Caco-2 (cell line): ENCODE measurements around the gene IGSF23. TPM values are rescaled to one million over a fixed set of nuclear protein-coding genes. Genes with fewer than 3 reads are reported as not detected.

Source experiments
- BruUV-seq: library from RNA; stranded (reverse); fragments of 400-500 nt; replicated peaks from 2 replicates; lab custom pipeline; 2021; lab: Mats Ljungman, UMichigan
- CTCF ChIA-PET: fragments of 300-600 bp; sonication (Branson Sonifier 250); formaldehyde crosslinking; loops from one replicate; lab custom pipeline; 2022; ENCODE audit warnings: antibody characterized with exemption; lab: Charles Lee
- POLR2A ChIA-PET: fragments of 300-600 bp; sonication (Branson Sonifier 250); formaldehyde crosslinking; loops from one replicate; lab custom pipeline; 2022; ENCODE audit warnings: antibody characterized with exemption; lab: Charles Lee
- DNase-seq, 2 experiments: peaks; one replicate each; pipeline versions ENCODE4 v3.0.0 to v3.0.0-alpha.2; 2020 to 2022
- H3K27me3 ChIP-seq: replicated peaks from 2 replicates; pipeline ENCODE4 v1.6.0; 2011; ENCODE audit warnings: low read length; ENCODE audit not compliant: control insufficient read depth, insufficient read depth
- H3K36me3 ChIP-seq: 2 replicates; pipeline ENCODE4 v1.5.1; 2011; ENCODE audit warnings: low read length; ENCODE audit not compliant: control insufficient read depth, insufficient read depth
- H3K4me1 ChIP-seq: fragments of 250-450 bp; sonication (Bioruptor Pico); 2 replicates; pipeline ENCODE4 v1.5.1; 2020; ENCODE audit warnings: mild to moderate bottlenecking
- H3K4me3 ChIP-seq: 2 replicates; pipeline ENCODE4 v1.5.1; 2011; ENCODE audit warnings: low read depth, mild to moderate bottlenecking, control low read depth, low read length
- H3K9me3 ChIP-seq: fragments of 250-450 bp; sonication (Bioruptor Pico); 2 replicates; pipeline ENCODE4 v1.5.1; 2020; ENCODE audit warnings: mild to moderate bottlenecking, moderate library complexity
- H3K27ac Mint-ChIP-seq: one replicate; pipeline ENCODE4 v1.8.0; 2022; ENCODE audit warnings: mixed read lengths; ENCODE audit not compliant: unreplicated experiment
- H3K27me3 Mint-ChIP-seq: one replicate; pipeline ENCODE4 v1.8.0; 2022; ENCODE audit warnings: mixed read lengths; ENCODE audit not compliant: insufficient read depth, unreplicated experiment
- H3K36me3 Mint-ChIP-seq: one replicate; pipeline ENCODE4 v1.8.0; 2022; ENCODE audit warnings: mild to moderate bottlenecking, mixed read lengths; ENCODE audit not compliant: insufficient read depth, unreplicated experiment
- H3K4me1 Mint-ChIP-seq: one replicate; pipeline ENCODE4 v1.8.0; 2022; ENCODE audit warnings: low read depth, mixed read lengths; ENCODE audit not compliant: unreplicated experiment
- H3K4me3 Mint-ChIP-seq: one replicate; pipeline ENCODE4 v1.8.0; 2022; ENCODE audit warnings: mild to moderate bottlenecking, moderate library complexity, mixed read lengths; ENCODE audit not compliant: unreplicated experiment
- H3K9me3 Mint-ChIP-seq: one replicate; pipeline ENCODE4 v1.8.0; 2022; ENCODE audit warnings: mixed read lengths; ENCODE audit not compliant: unreplicated experiment
- intact Hi-C: fragments of 100-400 bp; cut with micrococcal nuclease; formaldehyde crosslinking; loops from one replicate; pipeline ENCODE4 v1.10.0; 2022; ENCODE audit not compliant: unreplicated experiment
- total RNA-seq: library from RNA; stranded (reverse); gene quantifications from 2 replicates; pipeline ENCODE4 v1.2.3, GENCODE V29; 2022
- TF ChIP-seq, protein P1 (sequence below), 2 experiments: fragments of 200-600 bp in 1 of 2; IDR thresholded peaks; 1 replicate in 1 of 2; 2 replicates in 1 of 2; pipeline versions ENCODE4 v1.5.1 to v1.8.0; 2011 to 2022; ENCODE audit warnings: antibody characterized with exemption in 1 of 2, control low read depth in 1 of 2, inconsistent platforms in 1 of 2, low read depth in 1 of 2, low read length in 1 of 2, mild to moderate bottlenecking in 1 of 2, moderate library complexity in 1 of 2; ENCODE audit not compliant: insufficient read depth in 1 of 2, severe bottlenecking in 1 of 2, unreplicated experiment in 1 of 2

IGSF23 gene
- total RNA-seq, 1 experiment from 2014 or later, result 3.9 TPM

DNA sequence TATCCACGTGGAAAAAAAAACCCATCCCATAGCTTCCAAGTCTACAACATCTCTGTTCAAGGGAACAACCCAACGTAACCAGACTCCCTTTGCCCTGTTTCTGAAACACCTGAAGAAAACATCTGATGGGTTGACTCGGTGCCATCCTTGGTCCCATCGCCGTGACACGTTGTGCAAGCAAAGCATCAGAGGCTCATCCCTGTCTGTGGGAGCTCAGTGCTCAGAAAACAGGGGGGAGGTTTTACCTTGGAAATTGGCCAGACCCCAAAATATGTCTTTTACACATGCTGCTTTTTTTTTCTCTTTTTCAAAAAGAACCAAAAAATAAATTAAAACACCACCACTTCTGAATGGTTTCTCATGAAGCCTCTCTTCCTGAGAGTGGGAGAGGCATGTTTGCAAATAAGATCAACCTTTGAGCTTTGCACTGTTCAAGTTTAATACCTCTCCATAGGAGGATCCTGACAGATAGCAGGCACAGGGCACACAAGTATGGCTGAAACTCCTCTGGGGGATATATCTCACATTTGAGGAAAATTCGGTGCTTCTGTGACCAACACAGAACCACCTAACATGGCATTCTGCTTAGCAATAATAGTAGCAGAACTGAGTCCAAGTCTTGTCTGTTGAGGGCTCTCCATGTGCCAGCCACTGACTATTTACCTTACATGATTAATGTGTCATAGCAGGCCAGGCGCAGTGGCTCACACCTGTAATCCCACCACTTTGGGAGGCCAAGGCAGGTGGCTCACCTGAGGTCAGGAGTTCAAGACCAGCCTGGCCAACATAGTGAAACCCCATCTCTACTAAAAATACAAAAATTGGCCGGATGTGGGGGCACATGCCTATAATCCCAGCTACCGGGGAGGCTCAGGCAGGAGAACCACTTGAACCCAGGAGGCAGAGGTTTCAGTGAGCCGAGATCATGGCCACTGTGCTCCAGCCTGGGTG, 23.4 kb downstream of the IGSF23 start:
- BruUV-seq, result no TSS peak
- Mint-ChIP-seq H3K27ac (no peak overlapping the region), H3K36me3 (peaks cover 13% of the 10 kb centered on the region), H3K27me3 (no peaks in the 10 kb centered on the region), H3K4me3 (no peak overlapping the region), H3K9me3 (peaks cover 9% of the 10 kb centered on the region), H3K4me1 (peaks cover 51% of the 10 kb centered on the region)
- TF ChIP-seq, protein P1, sequence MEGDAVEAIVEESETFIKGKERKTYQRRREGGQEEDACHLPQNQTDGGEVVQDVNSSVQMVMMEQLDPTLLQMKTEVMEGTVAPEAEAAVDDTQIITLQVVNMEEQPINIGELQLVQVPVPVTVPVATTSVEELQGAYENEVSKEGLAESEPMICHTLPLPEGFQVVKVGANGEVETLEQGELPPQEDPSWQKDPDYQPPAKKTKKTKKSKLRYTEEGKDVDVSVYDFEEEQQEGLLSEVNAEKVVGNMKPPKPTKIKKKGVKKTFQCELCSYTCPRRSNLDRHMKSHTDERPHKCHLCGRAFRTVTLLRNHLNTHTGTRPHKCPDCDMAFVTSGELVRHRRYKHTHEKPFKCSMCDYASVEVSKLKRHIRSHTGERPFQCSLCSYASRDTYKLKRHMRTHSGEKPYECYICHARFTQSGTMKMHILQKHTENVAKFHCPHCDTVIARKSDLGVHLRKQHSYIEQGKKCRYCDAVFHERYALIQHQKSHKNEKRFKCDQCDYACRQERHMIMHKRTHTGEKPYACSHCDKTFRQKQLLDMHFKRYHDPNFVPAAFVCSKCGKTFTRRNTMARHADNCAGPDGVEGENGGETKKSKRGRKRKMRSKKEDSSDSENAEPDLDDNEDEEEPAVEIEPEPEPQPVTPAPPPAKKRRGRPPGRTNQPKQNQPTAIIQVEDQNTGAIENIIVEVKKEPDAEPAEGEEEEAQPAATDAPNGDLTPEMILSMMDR (IDR thresholded peaks at IDR 0.05; ENCODE audit: insufficient read depth in 1 of 2, low read depth in 1 of 2, low read length in 1 of 2, severe bottlenecking in 1 of 2, unreplicated experiment in 1 of 2), result no peak
- CTCF ChIA-PET, result interaction anchor here (1.4 to 1.8 kb wide), 2 partner anchors 48 to 66 kb away, joined by 4 to 6 read pairs; no protein-coding TSS in a partner anchor
- Histone ChIP-seq H3K36me3 (peaks cover 2% of the 10 kb centered on the region; the same call in 1 of the 2 replicates), H3K4me1 (peaks cover 49% of the 10 kb centered on the region), H3K27me3 (no peaks in the 10 kb centered on the region), H3K9me3 (peaks cover 5% of the 10 kb centered on the region), H3K4me3 (no peak overlapping the region)
- no peak for DNase-seq
- intact Hi-C loops, result no loop called here
- POLR2A ChIA-PET, result interaction anchor here (0.7 kb wide), 1 partner anchor 34 kb away, joined by 3 read pairs; no protein-coding TSS in a partner anchor

DNA sequence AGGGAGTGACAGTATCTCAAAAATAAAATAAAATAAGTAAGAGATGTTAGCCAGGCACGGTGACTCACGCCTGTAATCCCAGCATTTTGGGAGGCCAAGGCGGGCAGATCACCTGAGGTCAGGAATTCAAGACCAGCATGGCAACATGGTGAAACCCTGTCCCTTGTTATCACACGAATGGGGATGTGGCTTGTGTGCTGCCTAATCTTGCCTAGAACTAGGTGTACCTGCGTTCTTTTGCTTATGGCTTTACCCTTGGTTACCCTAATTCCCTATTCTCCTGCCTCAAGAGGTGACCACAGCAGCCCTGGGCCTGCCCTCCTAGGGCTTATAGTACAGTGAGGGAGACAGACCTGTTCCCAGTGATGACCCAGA, 24.0 kb downstream of the IGSF23 start:
- Histone ChIP-seq H3K4me3 (no peak overlapping the region), H3K36me3 (peaks cover 2% of the 10 kb centered on the region; the same call in 1 of the 2 replicates), H3K27me3 (no peaks in the 10 kb centered on the region), H3K4me1 (peaks cover 49% of the 10 kb centered on the region), H3K9me3 (peaks cover 5% of the 10 kb centered on the region)
- H3K27me3 Mint-ChIP-seq, result no peaks in the 10 kb centered on the region
- peak overlapping the region; percentile 61 for H3K27ac Mint-ChIP-seq
- no peak for DNase-seq
- ChIA-PET CTCF (interaction anchor here (1.8 kb wide), 1 partner anchor 66 kb away, joined by 6 read pairs; no protein-coding TSS in a partner anchor), POLR2A (no interaction called here)
- H3K9me3 Mint-ChIP-seq, result peaks cover 9% of the 10 kb centered on the region
- H3K4me3 Mint-ChIP-seq, result peak overlapping the region; percentile 22
- no TSS peak for BruUV-seq
- intact Hi-C loops, result no loop called here
- H3K4me1 Mint-ChIP-seq, result peaks cover 51% of the 10 kb centered on the region
- peaks cover 13% of the 10 kb centered on the region for H3K36me3 Mint-ChIP-seq
- TF ChIP-seq, protein P1 (IDR thresholded peaks at IDR 0.05; ENCODE audit: insufficient read depth in 1 of 2, low read depth in 1 of 2, low read length in 1 of 2, severe bottlenecking in 1 of 2, unreplicated experiment in 1 of 2), result no peak

DNA sequence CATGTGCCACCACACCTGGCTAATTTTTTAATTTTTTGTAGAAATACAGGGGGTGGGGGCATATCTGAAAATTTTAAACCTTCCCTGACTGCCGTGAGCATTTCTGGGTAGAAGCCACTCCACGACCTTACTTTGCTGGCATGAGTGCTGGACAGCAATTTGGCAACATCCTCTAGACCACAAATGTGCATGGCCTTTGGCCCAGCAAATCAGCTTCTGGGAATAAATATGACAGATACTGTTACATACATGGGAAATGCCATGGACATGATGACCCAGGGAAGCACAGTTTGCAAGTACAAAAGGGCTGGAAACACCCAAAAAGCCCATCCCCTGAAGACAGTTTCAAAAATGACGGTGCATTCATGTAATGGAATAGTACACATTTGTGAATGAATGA, 27.2 kb downstream of the IGSF23 start:
- intact Hi-C loops, result no loop called here
- H3K4me3 ChIP-seq, result no peak overlapping the region
- H3K9me3 ChIP-seq, result no peaks in the 10 kb centered on the region; the same call in 1 of the 2 replicates
- Mint-ChIP-seq H3K27me3 (no peaks in the 10 kb centered on the region), H3K9me3 (peaks cover 2% of the 10 kb centered on the region), H3K36me3 (peaks cover 26% of the 10 kb centered on the region), H3K27ac (peak overlapping the region; percentile 85), H3K4me3 (peak overlapping the region; percentile 52), H3K4me1 (peaks cover 39% of the 10 kb centered on the region)
- no peaks in the 10 kb centered on the region for H3K36me3 ChIP-seq
- BruUV-seq, result no TSS peak
- TF ChIP-seq, protein P1 (IDR thresholded peaks at IDR 0.05; ENCODE audit: insufficient read depth in 1 of 2, low read depth in 1 of 2, low read length in 1 of 2, severe bottlenecking in 1 of 2, unreplicated experiment in 1 of 2), result no peak
- H3K4me1 ChIP-seq, result peaks cover 55% of the 10 kb centered on the region
- ChIA-PET CTCF (interaction anchor here (1.0 kb wide), 1 partner anchor 30 kb away, joined by 4 read pairs; no protein-coding TSS in a partner anchor), POLR2A (no interaction called here)
- no peak for DNase-seq
- no peaks in the 10 kb centered on the region for H3K27me3 ChIP-seq
